ENCODE results near the gene HYKK. TPM values are rescaled to one million over a fixed set of nuclear protein-coding genes. Genes with fewer than 3 reads are reported as not detected.

The HYKK gene
- total and polyA plus RNA-seq, 2 donors (not counting 1 experiment from before 2014, with no cell fraction given): 0.28 to 0.42 TPM

DNA sequence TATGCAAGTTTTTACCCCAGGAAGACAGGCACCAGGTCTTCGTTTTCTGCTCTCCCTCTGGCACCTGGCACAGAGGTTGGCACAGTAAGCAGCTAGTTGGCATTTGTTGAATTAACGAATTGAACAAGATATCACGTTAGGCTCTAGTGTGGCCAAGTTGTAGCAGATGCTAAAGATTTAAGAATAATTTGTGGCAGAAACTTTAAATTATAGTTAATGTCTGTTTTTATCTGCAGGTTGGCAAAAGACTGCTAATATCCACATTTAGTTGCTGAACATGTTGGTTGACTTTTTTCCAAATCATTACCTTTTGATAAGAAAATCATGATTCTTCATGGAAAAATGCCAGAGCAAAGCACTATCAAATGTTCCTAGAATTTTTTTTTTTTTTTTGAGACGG lies 66.0 kb downstream of the HYKK start:
- Histone ChIP-seq H3K79me2 (ENCODE audit: control insufficient read depth, insufficient read depth, low read length) (no peaks in the 10 kb centered on the region), H3K4me3 (ENCODE audit: control extremely low read depth in 1 of 5, extremely low read depth in 1 of 5, insufficient read depth in 1 of 5, low read depth in 2 of 5, low read length in 4 of 5) (no peak overlapping the region), H3K27me3 (replicated peaks in 1 of 4; ENCODE audit: control extremely low read depth in 1 of 4, control insufficient read depth in 3 of 4, insufficient read depth in 4 of 4, low read length in 3 of 4) (no peaks in the 10 kb centered on the region), H3K27ac (ENCODE audit: low read length in 2 of 2) (no peak overlapping the region), H3K9me3 (ENCODE audit: control extremely low read depth in 1 of 3, control insufficient read depth in 2 of 3, insufficient read depth in 1 of 3, low read length in 2 of 3) (no peaks in the 10 kb centered on the region), H4K20me1 (ENCODE audit: control insufficient read depth, insufficient read depth, low read length, poor library complexity, severe bottlenecking) (no peaks in the 10 kb centered on the region), H3K9ac (ENCODE audit: low read length) (no peak overlapping the region), H3K4me2 (replicated peaks; ENCODE audit: low read depth, low read length, poor library complexity, severe bottlenecking) (no peak overlapping the region), H3K4me1 (ENCODE audit: control insufficient read depth in 2 of 2, insufficient read depth in 2 of 2, low read length in 2 of 2) (no peaks in the 10 kb centered on the region), H3K36me3 (replicated peaks in 1 of 2; ENCODE audit: control extremely low read depth in 1 of 2, control insufficient read depth in 1 of 2, extremely low read depth in 1 of 2, insufficient read depth in 2 of 2, low read length in 1 of 2) (no peaks in the 10 kb centered on the region), H2AFZ (ENCODE audit: insufficient read depth, low read depth, low read length, poor library complexity, severe bottlenecking) (no peak overlapping the region)
- ATAC-seq (ENCODE audit: low read depth) (no peak), DNase-seq (no peak)
- Mint-ChIP-seq H3K4me3 (no peak overlapping the region), H3K4me1 (no peaks in the 10 kb centered on the region), H3K9me3 (ENCODE audit: insufficient read depth) (no peaks in the 10 kb centered on the region), H3K27me3 (no peaks in the 10 kb centered on the region), H3K27ac (no peak overlapping the region)
- 86% methylated on average over 3 of the region's 4 CpGs for WGBS (ENCODE audit: insufficient coverage)
- ChIA-PET POLR2A (no interaction called here), CTCF (no interaction called here)
- intact Hi-C loops (cut with micrococcal nuclease): no loop called here
- TF ChIP-seq, protein P1, sequence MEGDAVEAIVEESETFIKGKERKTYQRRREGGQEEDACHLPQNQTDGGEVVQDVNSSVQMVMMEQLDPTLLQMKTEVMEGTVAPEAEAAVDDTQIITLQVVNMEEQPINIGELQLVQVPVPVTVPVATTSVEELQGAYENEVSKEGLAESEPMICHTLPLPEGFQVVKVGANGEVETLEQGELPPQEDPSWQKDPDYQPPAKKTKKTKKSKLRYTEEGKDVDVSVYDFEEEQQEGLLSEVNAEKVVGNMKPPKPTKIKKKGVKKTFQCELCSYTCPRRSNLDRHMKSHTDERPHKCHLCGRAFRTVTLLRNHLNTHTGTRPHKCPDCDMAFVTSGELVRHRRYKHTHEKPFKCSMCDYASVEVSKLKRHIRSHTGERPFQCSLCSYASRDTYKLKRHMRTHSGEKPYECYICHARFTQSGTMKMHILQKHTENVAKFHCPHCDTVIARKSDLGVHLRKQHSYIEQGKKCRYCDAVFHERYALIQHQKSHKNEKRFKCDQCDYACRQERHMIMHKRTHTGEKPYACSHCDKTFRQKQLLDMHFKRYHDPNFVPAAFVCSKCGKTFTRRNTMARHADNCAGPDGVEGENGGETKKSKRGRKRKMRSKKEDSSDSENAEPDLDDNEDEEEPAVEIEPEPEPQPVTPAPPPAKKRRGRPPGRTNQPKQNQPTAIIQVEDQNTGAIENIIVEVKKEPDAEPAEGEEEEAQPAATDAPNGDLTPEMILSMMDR (IDR thresholded peaks at IDR 0.05): no peak
- no peak for TF ChIP-seq EZH2 (IDR thresholded peaks at IDR 0.05; ENCODE audit: borderline replicate concordance, insufficient read depth, low read depth, low read length, poor library complexity, severe bottlenecking)

DNA sequence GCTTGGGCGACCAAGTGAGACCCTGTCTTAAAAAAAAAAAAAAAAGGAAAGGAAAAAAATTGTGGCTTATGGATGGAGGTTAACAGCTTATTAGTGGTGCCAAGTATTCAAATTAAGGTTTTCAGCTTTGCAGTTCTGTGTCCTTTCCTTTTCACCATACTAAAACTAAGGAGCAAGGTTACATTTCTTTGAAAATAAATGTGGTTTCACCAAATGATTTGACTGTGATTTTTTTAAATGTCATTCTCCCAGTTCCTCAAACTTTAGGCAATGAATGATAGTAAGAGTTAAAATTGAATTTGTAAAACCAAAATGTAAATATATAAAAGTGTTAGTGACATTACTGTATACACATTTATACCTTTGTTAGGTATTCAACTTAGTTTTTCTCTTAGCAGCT lies 67.6 kb downstream of the HYKK start:
- H4K20me1 ChIP-seq (ENCODE audit: control insufficient read depth, insufficient read depth, low read length, poor library complexity, severe bottlenecking): no peaks in the 10 kb centered on the region
- no peak for ATAC-seq (ENCODE audit: low read depth)
- no peaks in the 10 kb centered on the region for H3K79me2 ChIP-seq (ENCODE audit: control insufficient read depth, insufficient read depth, low read length)
- no peak overlapping the region for H3K4me2 ChIP-seq (replicated peaks; ENCODE audit: low read depth, low read length, poor library complexity, severe bottlenecking)
- no peak overlapping the region for H3K4me3 ChIP-seq (ENCODE audit: control extremely low read depth in 1 of 5, extremely low read depth in 1 of 5, insufficient read depth in 1 of 5, low read depth in 2 of 5, low read length in 4 of 5)
- CTCF ChIA-PET: no interaction called here
- TF ChIP-seq, protein P1 (IDR thresholded peaks at IDR 0.05): no peak
- no peak for TF ChIP-seq EZH2 (IDR thresholded peaks at IDR 0.05; ENCODE audit: borderline replicate concordance, insufficient read depth, low read depth, low read length, poor library complexity, severe bottlenecking)
- H3K9me3 ChIP-seq (ENCODE audit: control extremely low read depth in 1 of 3, control insufficient read depth in 2 of 3, insufficient read depth in 1 of 3, low read length in 2 of 3): no peaks in the 10 kb centered on the region
- no CpG with 5 or more reads among the region's 1 CpG for WGBS (ENCODE audit: insufficient coverage)
- no peak overlapping the region for H3K27ac Mint-ChIP-seq
- H2AFZ ChIP-seq (ENCODE audit: insufficient read depth, low read depth, low read length, poor library complexity, severe bottlenecking): no peak overlapping the region
- H3K9me3 Mint-ChIP-seq (ENCODE audit: insufficient read depth): no peaks in the 10 kb centered on the region
- H3K27me3 Mint-ChIP-seq: no peaks in the 10 kb centered on the region
- no peak overlapping the region for H3K27ac ChIP-seq (ENCODE audit: low read length in 2 of 2)
- no peaks in the 10 kb centered on the region for H3K4me1 ChIP-seq (ENCODE audit: control insufficient read depth in 2 of 2, insufficient read depth in 2 of 2, low read length in 2 of 2)
- no peak overlapping the region for H3K9ac ChIP-seq (ENCODE audit: low read length)
- no peaks in the 10 kb centered on the region for H3K36me3 ChIP-seq (replicated peaks in 1 of 2; ENCODE audit: control extremely low read depth in 1 of 2, control insufficient read depth in 1 of 2, extremely low read depth in 1 of 2, insufficient read depth in 2 of 2, low read length in 1 of 2)
- POLR2A ChIA-PET: no interaction called here
- intact Hi-C loops (cut with micrococcal nuclease): no loop called here
- H3K4me1 Mint-ChIP-seq: no peaks in the 10 kb centered on the region
- no peak for DNase-seq
- no peak overlapping the region for H3K4me3 Mint-ChIP-seq
- H3K27me3 ChIP-seq (replicated peaks in 1 of 4; ENCODE audit: control extremely low read depth in 1 of 4, control insufficient read depth in 3 of 4, insufficient read depth in 4 of 4, low read length in 3 of 4): no peaks in the 10 kb centered on the region

Other genes with a start within 250 kb of the HYKK start
- 16.9 and 20.0 TPM in 2 replicates for gene DNAJA4, start 243.0 kb upstream of the HYKK start, total RNA-seq
- gene DNAJA4, start 243.0 kb upstream of the HYKK start, polyA plus RNA-seq: 13.2 and 19.2 TPM in 2 replicates
- gene SKIC8, start 208.0 kb upstream of the HYKK start, total RNA-seq: 34.4 and 40.2 TPM in 2 replicates
- gene SKIC8, start 208.0 kb upstream of the HYKK start, polyA plus RNA-seq: 31.4 and 31.9 TPM in 2 replicates
- not detected in 2 replicates for gene CRABP1, start 167.2 kb upstream of the HYKK start, total RNA-seq
- not detected in 2 replicates for gene CRABP1, start 167.2 kb upstream of the HYKK start, polyA plus RNA-seq
- gene IREB2, start 69.4 kb upstream of the HYKK start, total RNA-seq: 88.4 and 92.1 TPM in 2 replicates
- 14.7 and 29.2 TPM in 2 replicates for gene IREB2, start 69.4 kb upstream of the HYKK start, polyA plus RNA-seq
- gene PSMA4, start 32.9 kb downstream of the HYKK start, total RNA-seq: 94.9 and 95.9 TPM in 2 replicates
- 54.6 and 55.0 TPM in 2 replicates for gene PSMA4, start 32.9 kb downstream of the HYKK start, polyA plus RNA-seq
- gene CHRNA5, start 57.9 kb downstream of the HYKK start, total RNA-seq: 1.2 and 2.0 TPM in 2 replicates
- 0.07 and 0.09 TPM in 2 replicates for gene CHRNA5, start 57.9 kb downstream of the HYKK start, polyA plus RNA-seq
- gene CHRNA3, start 113.4 kb downstream of the HYKK start, total RNA-seq: not detected in 2 replicates
- gene CHRNA3, start 113.4 kb downstream of the HYKK start, polyA plus RNA-seq: not detected in 2 replicates
- gene CHRNB4, start 133.6 kb downstream of the HYKK start, total RNA-seq: not detected in 2 replicates
- not detected in 2 replicates for gene CHRNB4, start 133.6 kb downstream of the HYKK start, polyA plus RNA-seq